ENCODE data around the gene PIANP.

DNA sequence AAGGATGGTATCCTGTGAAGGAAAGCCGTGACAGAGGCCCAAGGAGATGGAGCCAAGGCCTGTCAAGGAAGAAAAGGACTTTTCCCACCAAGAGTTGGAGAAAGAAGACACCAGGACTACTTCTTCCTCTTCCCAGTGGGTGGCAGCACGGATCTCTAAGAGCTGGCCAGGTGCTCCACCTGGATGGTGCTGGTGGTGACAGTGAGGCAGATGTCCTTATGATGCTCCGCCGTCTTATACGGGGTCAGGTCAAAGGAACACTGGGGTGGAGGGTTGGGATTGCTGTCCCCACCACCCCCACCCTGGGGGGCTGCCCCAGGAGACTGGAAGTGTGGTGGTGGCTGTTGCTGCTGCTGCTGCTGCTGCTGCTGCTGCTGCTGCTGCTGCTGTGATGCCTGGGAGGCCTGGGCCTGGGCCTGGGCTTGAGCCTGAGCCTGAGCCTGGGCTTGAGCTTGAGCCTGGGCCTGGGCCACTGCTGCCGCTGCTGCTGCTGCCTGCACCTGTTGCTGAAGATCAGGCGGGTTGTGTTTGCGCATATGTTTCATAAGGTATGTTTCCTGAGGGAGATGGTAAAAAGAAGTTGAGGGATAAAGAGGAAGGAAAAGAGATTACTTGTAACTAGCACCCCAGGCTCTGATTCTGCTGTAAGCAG is 32.9 kb downstream of the PIANP start:
- TF ChIP-seq, protein P1, sequence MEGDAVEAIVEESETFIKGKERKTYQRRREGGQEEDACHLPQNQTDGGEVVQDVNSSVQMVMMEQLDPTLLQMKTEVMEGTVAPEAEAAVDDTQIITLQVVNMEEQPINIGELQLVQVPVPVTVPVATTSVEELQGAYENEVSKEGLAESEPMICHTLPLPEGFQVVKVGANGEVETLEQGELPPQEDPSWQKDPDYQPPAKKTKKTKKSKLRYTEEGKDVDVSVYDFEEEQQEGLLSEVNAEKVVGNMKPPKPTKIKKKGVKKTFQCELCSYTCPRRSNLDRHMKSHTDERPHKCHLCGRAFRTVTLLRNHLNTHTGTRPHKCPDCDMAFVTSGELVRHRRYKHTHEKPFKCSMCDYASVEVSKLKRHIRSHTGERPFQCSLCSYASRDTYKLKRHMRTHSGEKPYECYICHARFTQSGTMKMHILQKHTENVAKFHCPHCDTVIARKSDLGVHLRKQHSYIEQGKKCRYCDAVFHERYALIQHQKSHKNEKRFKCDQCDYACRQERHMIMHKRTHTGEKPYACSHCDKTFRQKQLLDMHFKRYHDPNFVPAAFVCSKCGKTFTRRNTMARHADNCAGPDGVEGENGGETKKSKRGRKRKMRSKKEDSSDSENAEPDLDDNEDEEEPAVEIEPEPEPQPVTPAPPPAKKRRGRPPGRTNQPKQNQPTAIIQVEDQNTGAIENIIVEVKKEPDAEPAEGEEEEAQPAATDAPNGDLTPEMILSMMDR (IDR thresholded peaks at IDR 0.05) = peak in 2 of 6 experiments; percentile 18 to 23
- TF ChIP-seq POLR2A (IDR thresholded peaks at IDR 0.05) = no peak
